Lung (tissue), 12 donors: ENCODE results near the gene NRG3. TPM values are rescaled to one million over a fixed set of nuclear protein-coding genes. Genes with fewer than 3 reads are reported as not detected.

Experiments used
- ATAC-seq: fragments of 200-7000 bp; cut with Tn5 transposase; one replicate; pipeline ENCODE4 v1.9.1; 2020; ENCODE audit warnings: moderate number of reproducible peaks; ENCODE audit not compliant: insufficient read depth, low FRiP score
- DNase-seq, 3 donors: peaks; one replicate each; pipeline ENCODE4 v3.0.0-alpha.2; 2013 to 2017
- H3K27ac ChIP-seq, 2 donors: one replicate each; pipeline ENCODE4 v1.5.1; 2013; ENCODE audit warnings: mild to moderate bottlenecking in 2 of 2, moderate library complexity in 2 of 2, control low read depth in 1 of 2, inconsistent platforms in 1 of 2, low read depth in 1 of 2, low read length in 1 of 2
- H3K27me3 ChIP-seq, 3 donors: one replicate each; pipeline ENCODE4 v1.5.1; 2013; ENCODE audit warnings: low read length in 2 of 3; ENCODE audit not compliant: control insufficient read depth in 3 of 3, insufficient read depth in 3 of 3
- H3K36me3 ChIP-seq, 4 donors: one replicate each; pipeline ENCODE4 v1.5.1; 2013; ENCODE audit warnings: low read length in 4 of 4, mild to moderate bottlenecking in 1 of 4, moderate library complexity in 1 of 4; ENCODE audit not compliant: control insufficient read depth in 4 of 4, insufficient read depth in 4 of 4
- H3K4me1 ChIP-seq, 5 donors: one replicate each; pipeline ENCODE4 v1.5.1; 2013; ENCODE audit warnings: low read length in 5 of 5, mild to moderate bottlenecking in 2 of 5, moderate library complexity in 1 of 5; ENCODE audit not compliant: control insufficient read depth in 5 of 5, insufficient read depth in 5 of 5
- H3K4me3 ChIP-seq: one replicate; pipeline ENCODE4 v1.5.1; 2013; ENCODE audit warnings: mild to moderate bottlenecking, control low read depth, moderate library complexity
- H3K9ac ChIP-seq, 2 donors: one replicate each; pipeline ENCODE4 v1.5.1; 2013; ENCODE audit warnings: low read length in 2 of 2, control low read depth in 1 of 2; ENCODE audit not compliant: insufficient read depth in 1 of 2
- H3K9me3 ChIP-seq, 4 donors: one replicate each; pipeline ENCODE4 v1.5.1; 2013; ENCODE audit warnings: low read length in 3 of 4, mild to moderate bottlenecking in 1 of 4, moderate library complexity in 1 of 4; ENCODE audit not compliant: control insufficient read depth in 4 of 4, insufficient read depth in 3 of 4
- WGBS, 2 donors: extraction: QIAGEN DNeasy Blood & Tissue Kit; methylation state at CpG; one replicate each; pipeline ENCODE4 v1.1.7; 2013; 5-methylcytosine and 5-hydroxymethylcytosine counted together
- polyA plus RNA-seq, 2 donors: library from polyadenylated mRNA; stranded (reverse); fragments of 200-250 nt; gene quantifications; one replicate each; pipeline ENCODE4 v1.2.1, GENCODE V29; 2013
- total RNA-seq, 2 donors: library from RNA; depleted of rRNA in 1 of 2; stranded (reverse); fragments of >200 nt in 1 of 2; gene quantifications; one replicate each; pipeline ENCODE4 v1.2.1, GENCODE V29; 2014 to 2021
- TF ChIP-seq, protein P1 (sequence below): IDR thresholded peaks from 2 replicates; pipeline ENCODE4 v1.5.1; 2012; ENCODE audit warnings: mild to moderate bottlenecking; ENCODE audit errors: control extremely low read depth, extremely low read depth
- donor health status: control.
- donor health status: control.
- donor health status: Bipolar disorder and iron deficiency.
- donor health status: healthy.
- donor health status: DM: yes; HTN: yes; CAD: no.

NRG3 gene
- total and polyA plus RNA-seq, 4 donors: 0.49 to 2.0 (median 0.84) TPM

DNA sequence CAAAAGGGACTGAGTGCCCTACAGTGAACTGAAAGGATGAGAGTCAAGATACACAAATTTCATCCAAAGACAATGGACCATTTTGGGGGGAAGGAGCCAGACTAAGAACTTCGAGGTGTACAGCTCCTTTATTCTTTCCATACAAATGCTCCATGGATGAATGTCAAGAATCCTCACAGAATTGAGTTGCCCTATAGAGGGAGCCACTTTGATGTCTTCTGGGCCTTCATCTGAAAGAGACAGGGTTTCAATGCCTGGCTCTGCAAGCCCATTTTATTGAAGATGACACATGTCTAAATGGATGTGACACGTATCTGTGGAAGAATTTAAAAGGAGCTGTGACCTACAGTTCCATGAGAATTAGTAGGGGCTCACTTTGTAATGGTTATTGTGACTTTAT is 32.0 kb upstream of the NRG3 start:
- no peak overlapping the region for H3K4me3 ChIP-seq
- no peaks in the 10 kb centered on the region for H3K9me3 ChIP-seq
- H3K27ac ChIP-seq: no peak overlapping the region
- WGBS, 2 donors: 69 to 79% methylated on average over 2 of the region's 2 CpGs
- no peaks in the 10 kb centered on the region for H3K4me1 ChIP-seq
- H3K9ac ChIP-seq: no peak overlapping the region
- no peaks in the 10 kb centered on the region for H3K27me3 ChIP-seq
- no peak for ATAC-seq
- H3K36me3 ChIP-seq: no peaks in the 10 kb centered on the region
- DNase-seq: no peak
- TF ChIP-seq, protein P1, sequence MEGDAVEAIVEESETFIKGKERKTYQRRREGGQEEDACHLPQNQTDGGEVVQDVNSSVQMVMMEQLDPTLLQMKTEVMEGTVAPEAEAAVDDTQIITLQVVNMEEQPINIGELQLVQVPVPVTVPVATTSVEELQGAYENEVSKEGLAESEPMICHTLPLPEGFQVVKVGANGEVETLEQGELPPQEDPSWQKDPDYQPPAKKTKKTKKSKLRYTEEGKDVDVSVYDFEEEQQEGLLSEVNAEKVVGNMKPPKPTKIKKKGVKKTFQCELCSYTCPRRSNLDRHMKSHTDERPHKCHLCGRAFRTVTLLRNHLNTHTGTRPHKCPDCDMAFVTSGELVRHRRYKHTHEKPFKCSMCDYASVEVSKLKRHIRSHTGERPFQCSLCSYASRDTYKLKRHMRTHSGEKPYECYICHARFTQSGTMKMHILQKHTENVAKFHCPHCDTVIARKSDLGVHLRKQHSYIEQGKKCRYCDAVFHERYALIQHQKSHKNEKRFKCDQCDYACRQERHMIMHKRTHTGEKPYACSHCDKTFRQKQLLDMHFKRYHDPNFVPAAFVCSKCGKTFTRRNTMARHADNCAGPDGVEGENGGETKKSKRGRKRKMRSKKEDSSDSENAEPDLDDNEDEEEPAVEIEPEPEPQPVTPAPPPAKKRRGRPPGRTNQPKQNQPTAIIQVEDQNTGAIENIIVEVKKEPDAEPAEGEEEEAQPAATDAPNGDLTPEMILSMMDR: no peak

DNA sequence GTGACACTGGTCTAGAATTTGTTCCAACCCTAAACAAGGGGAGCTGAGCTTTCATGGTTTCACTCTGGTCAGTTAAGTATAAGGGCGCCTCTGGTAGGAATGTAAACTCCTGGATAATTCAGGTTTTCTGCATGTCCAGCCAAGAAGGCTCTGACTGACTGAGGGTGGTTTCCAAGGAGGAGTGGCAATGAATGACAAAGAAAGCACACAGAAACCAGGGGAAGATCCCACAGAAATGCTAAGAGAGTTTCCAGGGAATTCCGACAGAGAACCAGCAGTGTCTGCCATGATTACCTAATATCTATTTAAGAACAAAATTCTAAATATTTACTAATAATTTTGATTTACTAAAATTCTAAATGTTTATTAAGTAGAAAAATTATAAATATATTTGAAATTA is 27.3 kb upstream of the NRG3 start:
- no peaks in the 10 kb centered on the region for H3K4me1 ChIP-seq
- no peak overlapping the region for H3K4me3 ChIP-seq
- no peaks in the 10 kb centered on the region for H3K36me3 ChIP-seq
- no peaks in the 10 kb centered on the region for H3K9me3 ChIP-seq
- DNase-seq (no peak), ATAC-seq (no peak)
- no peaks in the 10 kb centered on the region for H3K27me3 ChIP-seq
- TF ChIP-seq, protein P1: no peak
- H3K27ac ChIP-seq: no peak overlapping the region
- 78 to 88% methylated on average over 2 of the region's 2 CpGs for WGBS, 2 donors
- no peak overlapping the region for H3K9ac ChIP-seq

GRCh38 chr10:81848514-81848913 is 26.5 kb upstream of the NRG3 start:
- DNase-seq (no peak), ATAC-seq (no peak)
- peaks cover 0 to 2% (median 0%) of the 10 kb centered on the region in 4 donors for H3K9me3 ChIP-seq

More at GRCh38 chr10:81848514-81848913, 26.5 kb upstream of the NRG3 start:
- TF ChIP-seq, protein P1: no peak
- Histone ChIP-seq H3K27me3 (no peaks in the 10 kb centered on the region), H3K4me1 (no peaks in the 10 kb centered on the region), H3K4me3 (no peak overlapping the region), H3K9ac (no peak overlapping the region), H3K27ac (no peak overlapping the region), H3K36me3 (no peaks in the 10 kb centered on the region)
- 30 to 35% methylated on average over 4 of the region's 4 CpGs for WGBS, 2 donors
